ENCODE results near the gene CCDC74B. TPM values are rescaled to one million over a fixed set of nuclear protein-coding genes. Genes with fewer than 3 reads are reported as not detected.
"Not testable (repeated sequence)": the region's sequence is repeated elsewhere in the genome, so short reads cannot be mapped to it uniquely, and the experiment has no call there.

CCDC74B gene
- total RNA-seq (2014; rRNA removed; shearing (Covaris generic)), result 0.85 and 1.2 TPM in 2 replicates
- 2.8 and 3.0 TPM in 2 replicates for polyA plus RNA-seq (2015; cell fraction: cytosol; rRNA removed)
- polyA plus RNA-seq (2015; cell fraction: nucleus; rRNA removed), result 5.0 and 8.2 TPM in 2 replicates

DNA sequence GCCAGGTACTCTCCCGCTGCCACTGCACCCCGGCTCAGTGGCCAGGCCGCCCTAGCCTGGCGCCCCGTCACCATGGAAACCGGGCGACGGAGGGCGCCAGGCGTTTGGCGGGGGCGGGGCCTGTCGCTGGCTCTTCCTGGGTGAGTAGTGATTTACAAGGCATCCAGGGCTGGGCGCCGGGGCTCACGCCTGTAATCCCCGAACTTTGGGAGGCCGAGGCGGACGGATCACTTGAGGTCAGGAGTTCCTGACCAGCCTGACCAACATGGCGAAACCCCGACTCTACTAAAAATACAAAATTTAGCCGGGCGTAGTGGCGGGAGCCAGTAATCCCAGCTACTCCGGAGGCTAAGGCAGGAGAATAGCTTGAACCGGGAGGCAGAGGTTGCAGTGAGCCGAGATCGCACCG, at the start of gene CCDC74B:
TSS of gene CCDC74B (minus strand) at position 107 of the 409 bp plus-strand sequence. CDS start 116 bp downstream, outside the sequence.
- peak; percentile 32 for DNase-seq (ENCODE audit: low read depth)

DNA sequence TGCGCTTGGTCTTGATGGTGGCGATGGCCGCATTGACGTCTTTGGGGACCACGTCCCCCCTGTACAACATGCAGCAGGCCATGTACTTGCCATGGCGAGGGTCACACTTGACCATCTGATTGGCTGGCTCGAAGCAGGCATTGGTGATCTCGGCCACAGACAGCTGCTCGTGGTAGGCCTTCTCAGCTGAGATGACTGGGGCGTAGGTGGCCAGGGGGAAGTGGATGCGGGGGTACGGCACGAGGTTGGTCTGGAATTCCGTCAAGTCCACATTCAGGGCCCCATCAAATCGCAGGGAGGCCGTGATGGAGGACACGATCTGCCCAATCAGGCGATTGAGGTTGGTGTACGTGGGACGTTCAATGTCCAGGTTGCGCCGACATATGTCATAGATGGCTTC, 48.9 kb upstream of the CCDC74B start:
- DNase-seq (ENCODE audit: low read depth), result not testable (repeated sequence)

DNA sequence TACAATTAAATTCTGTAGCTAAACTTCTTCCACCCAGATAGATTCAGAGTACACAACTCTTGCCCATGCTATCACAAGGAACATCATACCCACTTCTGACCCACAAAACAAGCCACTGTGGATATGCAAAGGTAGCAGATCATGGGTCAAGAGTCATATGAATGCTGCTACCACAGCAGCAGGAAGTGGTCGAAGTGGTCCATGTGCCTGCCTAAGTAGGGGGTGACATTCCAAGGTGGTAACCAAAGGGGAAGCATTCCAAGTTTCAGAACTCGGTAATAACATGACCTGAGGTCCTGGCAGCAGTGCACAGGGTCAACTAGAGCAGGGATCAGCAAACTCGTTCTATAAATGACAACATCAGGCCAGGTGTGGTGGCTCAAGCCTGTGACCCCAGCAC, 47.5 kb upstream of the CCDC74B start:
- DNase-seq (ENCODE audit: low read depth), result not testable (repeated sequence)

DNA sequence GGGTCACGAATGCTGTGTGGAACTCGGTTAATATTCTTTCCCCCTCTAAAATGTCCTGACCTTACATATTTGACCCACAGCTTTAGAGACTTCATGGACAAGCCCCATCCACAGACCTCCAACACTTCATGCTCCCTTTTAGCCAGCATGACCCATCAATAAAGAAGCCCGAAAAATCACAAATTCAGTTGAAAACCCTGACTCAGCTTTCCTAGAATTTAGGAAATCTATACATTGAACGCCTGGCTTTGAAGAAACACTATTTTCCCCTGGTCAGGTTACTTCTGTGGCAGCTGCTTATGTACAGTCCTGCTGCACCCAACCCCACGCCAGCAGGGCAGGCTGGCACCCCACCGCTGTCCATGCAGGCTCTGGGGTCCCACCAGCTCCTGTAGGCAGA, 46.4 kb upstream of the CCDC74B start:
- DNase-seq (ENCODE audit: low read depth), result not testable (repeated sequence)

DNA sequence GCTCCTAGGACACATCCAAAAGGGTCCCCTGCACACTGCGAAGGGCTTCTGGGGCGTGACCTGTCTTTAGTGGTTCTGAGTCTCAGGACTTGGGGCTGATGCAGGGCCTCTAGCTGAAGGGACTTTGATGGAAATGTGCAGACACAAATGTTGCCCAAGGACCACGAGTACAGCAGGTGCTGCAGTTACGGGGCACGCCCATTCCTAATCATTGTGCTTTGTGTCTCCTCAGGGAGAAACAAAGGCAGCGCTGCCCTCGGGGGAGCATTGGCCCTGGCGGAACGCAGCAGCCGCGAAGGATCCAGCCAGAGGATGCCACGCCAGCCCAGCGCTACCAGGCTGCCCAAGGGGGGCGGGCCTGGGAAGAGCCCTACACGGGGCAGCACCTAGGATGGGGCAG, 45.3 kb upstream of the CCDC74B start:
- DNase-seq (ENCODE audit: low read depth), result no peak

DNA sequence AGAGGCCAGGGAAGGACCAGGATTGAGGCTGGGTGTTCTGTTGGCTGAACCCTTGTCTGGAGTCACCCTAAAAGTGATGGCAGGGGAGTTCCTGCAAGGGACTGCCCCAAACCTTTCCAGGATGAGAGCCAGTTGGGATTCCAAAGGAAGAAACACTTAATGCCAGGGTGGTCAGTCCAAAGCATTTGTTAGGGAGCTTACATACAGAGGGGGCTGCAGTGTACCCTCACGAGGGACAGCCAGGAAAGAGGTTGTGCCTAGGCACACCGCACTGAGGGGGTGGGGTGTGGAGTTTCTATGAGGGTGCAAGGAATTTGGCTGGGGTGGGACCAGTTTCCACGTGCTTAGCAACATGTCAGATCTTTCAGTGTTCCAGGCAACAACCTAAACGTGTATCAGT, 44.0 kb upstream of the CCDC74B start:
- DNase-seq (ENCODE audit: low read depth), result not testable (repeated sequence)

DNA sequence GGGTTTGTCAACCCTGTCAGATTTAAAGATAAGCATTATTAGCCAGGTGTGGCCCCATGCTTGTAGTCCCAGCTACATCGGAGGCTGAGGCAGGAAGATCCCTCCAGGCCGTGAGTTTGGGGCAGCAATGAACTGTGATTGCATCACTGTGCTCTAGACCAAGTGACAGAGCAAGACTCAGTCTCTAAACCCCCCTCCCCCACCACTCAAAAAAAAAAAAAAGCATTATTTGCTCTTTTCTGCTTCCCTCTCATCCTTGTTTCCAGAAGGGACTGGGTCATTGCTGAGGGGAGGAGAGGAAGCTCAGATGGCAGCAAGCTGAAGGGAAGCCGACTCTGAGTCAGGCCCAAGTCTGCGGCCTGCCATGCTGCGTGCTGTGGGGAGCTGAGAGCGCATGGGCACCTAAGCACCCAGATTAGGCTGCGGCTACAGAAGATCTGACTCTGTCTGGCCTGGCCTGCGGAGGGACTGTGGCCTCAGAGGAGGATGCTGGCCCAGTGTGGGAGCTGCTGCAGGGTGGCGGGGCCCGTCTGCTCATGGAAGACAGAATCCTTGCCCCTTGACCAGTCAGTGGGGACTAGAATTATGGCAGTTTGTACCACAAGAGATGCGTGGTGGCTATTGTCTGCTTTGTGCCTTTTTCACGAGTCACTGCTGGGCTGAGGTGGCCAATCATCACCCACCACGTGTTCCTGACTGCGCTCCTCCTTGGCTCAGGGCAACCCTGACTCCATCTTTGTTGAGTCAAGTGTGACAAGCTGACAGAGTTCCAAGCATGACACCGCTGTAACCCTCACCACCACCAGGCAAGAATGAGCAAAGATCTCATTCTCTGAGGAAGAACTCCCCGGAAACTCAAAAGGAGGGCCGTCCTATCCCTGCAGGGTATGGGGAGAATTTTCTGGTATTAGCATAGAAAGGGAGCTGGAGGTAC, 43.2 kb upstream of the CCDC74B start:
- DNase-seq (ENCODE audit: low read depth), result not testable (repeated sequence)

DNA sequence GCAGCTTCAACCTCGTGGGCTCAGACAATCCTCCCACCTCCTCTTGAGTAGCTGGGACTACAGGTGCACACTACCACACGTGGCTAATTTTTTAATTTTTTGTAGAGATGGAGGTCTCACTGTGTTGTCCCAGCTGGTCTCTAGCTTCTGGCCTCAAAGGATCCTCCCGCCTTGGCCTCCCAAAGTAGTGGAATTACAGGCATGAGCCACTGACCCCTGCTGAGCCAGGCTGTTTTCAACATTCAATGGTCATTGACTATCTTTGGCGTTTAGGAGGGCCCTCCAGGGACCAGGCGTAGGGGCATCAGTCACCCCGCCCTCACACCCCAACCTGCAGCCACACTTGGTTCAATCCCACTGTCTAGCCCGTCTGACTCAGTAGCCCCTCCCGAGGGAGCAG, 42.4 kb upstream of the CCDC74B start:
- no peak for DNase-seq (ENCODE audit: low read depth)

DNA sequence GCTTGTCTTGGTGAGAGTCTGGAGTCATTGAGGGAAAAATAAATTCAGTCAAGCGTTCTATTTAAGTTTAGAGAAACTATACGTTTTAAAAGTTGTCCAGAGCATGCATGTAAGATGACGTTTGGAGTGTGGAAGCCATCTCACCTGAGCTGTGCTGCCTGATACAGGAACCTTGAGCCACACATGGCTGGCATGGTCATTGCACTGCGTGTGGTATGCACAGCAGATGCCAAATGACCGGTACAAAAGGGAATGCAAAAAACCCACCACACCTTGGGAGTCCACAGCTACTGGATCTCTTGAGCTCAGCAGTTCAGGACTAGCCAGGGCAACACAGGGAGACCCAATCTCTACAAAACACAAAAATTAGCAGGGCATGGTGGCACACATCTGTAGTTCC, 41.5 kb upstream of the CCDC74B start:
- no peak for DNase-seq (ENCODE audit: low read depth)

DNA sequence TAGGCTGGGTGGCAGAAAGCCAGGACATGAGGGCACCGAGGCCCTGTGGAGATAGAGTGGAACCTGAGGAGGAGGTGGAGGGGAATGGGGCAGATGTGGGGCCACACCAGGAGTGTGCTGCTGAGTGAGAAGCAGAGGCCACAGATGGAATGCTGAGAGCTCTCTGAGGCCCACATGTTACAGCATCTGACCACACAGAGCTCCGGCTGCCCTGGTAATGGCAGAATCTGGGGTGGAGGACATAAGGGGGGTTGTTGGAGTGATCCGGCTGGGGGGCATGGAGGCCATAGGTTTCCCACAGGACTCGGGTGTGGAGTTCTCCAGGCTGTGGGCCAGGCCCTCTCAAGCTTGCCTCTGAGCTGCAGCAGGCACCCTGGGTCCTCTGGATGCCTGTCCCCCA, 41.0 kb upstream of the CCDC74B start:
- DNase-seq (ENCODE audit: low read depth), result no peak

DNA sequence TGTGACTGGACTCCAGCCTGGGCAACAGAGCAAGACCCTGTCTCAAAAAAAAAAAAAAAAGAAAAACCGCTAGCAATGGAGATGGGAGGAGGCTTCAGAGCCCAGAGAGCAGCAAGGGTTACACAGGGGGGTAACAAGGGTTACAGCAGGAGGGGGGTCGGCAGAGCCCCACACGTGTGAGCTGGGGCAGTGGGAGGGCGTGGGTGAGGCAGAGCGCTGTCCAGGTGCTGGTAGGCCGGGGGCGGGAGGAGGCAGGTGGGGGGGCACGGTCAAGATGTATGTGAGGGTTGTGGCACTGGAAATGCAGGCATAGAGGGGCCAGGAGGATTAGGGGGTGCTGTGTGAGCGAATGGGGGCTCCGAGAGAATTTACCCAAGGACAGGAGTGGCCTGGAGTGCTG, 40.5 kb upstream of the CCDC74B start:
- DNase-seq (ENCODE audit: low read depth), result no peak

DNA sequence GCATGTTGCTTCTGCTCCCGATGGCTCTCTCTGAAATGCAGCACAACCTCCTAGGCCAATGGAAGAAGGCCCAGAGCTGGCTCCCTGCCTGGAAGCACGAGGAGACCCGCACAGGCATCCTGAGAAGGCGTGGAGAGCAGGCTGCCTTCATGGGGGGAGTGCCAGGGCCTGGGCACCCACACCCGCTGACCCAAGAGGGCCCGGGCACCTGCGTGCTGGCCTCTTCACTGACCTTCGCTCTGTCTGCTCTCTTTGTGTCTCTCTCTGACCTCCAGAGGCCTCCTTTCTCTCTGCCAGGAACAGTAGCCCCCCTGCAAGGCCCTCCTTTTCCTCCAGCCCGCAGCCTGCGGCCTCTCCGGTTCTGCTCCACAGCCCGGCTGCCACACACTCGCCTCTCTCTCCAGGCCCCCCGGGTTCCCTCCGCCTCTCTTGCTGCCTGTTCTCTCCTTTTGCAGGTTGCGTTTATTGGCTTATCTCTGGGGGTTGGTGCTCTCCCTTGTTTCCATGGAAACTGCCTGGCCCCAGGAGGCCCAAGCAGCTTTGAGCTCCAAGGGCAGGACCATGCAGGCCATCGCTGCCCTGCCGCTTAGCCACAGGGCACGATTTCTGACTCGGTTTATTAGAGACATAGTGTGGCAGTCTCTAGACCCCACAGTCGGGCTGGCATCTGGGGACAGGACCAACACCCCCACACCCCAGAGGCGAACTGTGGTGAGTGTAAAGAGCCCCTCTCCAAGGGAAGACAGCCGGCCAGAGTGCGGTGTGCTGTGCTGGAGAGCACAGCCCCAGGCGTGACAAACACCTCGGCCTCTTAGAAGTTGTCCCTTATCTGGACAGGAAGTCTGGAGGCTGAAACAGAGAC, 38.8 kb upstream of the CCDC74B start:
- no peak for DNase-seq (ENCODE audit: low read depth)

DNA sequence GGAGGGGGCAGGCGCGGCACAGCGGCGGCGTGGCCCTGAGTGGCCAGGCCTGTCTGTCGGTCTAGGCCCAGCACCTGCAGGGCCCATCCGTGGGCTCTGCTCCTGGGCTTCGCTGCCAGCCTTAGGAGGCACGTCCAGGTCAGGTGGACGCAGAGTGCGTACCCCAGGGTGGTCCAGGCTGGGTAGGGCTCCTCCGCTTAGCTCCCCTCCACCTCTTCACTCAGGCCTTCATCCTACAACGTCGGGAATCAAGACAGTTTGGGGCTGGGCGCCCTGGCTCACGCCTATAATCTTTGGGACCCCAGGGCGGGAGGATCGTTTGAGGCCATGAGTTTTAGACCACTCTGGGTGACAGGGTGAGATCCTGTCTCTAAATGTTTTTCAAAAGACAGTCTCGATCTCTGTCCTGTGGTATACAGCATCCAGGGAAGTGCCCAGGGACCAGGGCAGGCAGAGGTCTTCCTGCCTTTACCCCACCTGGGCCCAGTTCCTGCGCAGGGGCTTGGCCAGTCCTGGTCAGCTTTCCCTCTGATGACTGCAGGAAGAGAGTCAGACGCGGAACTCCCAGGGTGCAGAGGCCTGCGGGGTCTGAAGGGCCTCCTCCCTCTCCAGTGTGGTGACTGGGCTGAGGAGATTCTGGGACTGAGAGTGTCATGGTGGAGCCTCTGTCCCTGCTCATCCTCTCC, 38.1 kb upstream of the CCDC74B start:
- not testable (repeated sequence) for DNase-seq (ENCODE audit: low read depth)

DNA sequence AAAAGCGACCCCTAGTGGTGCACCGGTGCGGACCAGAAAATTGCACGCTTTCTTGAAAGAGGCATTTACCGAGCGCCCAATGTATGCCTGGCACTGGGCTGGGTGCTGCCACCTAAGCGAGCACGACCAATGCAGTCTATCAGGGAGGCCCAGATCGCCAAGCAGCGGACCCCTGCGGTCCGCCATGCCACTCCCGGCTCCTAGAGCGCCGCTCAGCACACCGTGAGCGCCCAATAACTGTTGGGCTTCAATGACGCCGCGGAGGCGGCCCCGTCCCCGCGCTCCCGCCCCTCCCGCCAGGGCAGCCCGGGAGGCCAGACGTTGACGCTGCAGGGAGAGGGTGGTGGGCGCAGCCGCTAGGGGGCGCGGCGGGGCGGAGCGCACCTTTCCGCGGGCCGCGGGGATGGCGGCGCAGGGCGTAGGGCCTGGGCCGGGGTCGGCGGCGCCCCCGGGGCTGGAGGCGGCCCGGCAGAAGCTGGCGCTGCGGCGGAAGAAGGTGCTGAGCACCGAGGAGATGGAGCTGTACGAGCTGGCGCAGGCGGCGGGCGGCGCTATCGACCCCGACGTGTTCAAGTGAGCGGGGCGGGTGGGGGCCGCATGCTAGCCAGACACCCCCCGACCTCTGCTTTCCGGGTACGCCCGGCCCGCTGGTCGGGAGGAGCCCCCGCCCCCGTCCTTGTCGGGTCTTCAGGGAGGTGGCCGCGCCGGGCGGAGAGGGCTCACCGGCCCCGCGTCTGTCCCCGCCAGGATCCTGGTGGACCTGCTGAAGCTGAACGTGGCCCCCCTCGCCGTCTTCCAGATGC, 37.2 kb upstream of the CCDC74B start, which contains the start of gene MZT2B:
TSS of gene MZT2B (plus strand) at position 383 of the 803 bp plus-strand sequence. CDS start at position 404, 21 bp downstream.
- peak; percentile 80 for DNase-seq (ENCODE audit: low read depth)

DNA sequence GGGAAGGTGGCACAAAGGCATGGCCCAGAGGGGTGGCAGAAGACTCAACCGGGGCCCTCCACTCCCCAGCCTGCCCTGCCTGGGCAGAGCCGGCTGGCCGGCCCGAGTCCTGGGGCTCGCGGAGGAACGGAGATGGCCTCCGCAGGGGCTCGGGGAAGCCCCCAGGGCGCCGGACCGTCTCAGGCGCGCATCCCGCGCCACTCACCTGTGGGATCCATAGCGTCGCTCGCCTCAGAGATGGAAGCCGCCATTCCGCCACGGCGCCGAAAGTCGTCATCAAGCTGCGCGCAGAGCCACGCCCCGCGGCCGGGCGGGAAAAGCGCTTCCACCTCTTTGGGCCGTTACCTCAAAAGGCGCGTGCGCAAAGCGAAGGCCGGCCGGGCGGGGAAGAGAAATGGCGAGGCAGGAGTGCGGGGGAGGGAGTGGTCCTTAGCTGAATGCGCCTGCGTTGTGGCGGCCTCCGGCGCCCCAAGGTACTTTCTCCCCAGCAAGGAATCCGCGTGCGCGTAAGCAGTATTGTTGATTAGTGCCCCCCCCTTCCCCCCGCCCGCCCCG, 36.5 kb upstream of the CCDC74B start, which contains the start of gene SMPD4:
TSS of gene SMPD4 (minus strand) at position 278 of the 555 bp plus-strand sequence. CDS start 5,010 bp downstream, outside the sequence.
- DNase-seq (ENCODE audit: low read depth), result peak; percentile 93

DNA sequence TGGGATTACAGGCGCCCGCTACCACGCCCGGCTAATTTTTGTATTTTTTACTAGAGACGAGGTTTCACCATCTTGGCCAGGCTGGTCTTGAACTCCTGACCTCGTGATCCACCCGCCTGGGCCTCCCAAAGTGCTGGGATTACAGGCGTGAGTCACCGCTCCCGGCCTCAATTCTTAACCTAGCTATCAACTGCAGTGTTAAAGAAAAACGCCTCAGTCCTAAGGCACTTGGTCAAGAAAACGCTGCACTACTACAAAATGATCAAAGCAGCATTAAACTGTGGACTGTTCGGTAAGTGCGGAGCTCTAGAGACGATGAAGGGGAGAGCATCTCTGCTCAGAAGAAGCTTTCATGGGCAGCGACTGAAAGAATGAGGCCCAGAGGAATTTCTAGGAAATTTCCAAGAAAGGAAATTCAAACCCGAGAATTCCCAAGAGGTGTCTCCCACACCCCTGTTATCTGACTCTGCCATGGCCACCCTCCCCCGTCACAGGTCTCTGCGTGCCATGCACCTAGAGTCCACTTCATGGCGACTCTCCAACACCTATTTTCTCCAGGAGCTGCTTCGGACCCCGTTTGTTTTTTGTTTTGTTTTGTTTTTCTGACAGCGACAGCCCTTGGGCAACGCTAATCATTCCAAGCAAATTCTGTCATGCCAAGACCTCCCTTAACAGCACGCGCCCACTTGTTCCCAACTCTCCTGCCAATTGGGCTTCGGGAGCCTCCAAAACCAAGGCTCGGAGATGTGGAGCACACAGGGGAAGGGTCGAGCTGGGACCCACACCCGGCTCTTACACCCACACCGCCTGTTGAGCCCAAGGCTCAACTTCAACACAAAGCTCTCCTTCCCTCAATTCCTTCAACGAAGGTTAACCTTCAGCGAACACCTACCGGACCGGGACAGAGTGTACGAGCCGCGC, 35.8 kb upstream of the CCDC74B start:
- DNase-seq (ENCODE audit: low read depth), result not testable (repeated sequence)

DNA sequence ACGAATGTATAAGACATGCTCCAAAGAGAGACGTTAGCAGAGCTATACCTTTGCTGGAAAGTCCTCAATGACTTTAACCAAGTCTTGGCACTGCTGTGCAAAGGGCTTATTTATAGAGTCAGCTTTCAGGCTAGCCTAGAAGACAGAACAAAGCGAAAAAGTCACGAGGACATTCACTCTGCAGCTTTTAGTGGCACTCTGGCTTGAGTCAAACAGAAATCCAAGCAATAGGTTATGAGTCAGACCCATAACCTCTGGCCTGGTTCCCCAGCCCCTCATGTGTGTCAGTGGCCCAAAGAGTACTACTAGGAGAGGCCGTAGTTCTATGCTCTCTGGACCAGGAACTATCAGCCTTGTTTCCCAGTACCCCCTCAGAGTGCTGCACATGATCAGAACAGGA, 30.0 kb upstream of the CCDC74B start:
- not testable (repeated sequence) for DNase-seq (ENCODE audit: low read depth)

DNA sequence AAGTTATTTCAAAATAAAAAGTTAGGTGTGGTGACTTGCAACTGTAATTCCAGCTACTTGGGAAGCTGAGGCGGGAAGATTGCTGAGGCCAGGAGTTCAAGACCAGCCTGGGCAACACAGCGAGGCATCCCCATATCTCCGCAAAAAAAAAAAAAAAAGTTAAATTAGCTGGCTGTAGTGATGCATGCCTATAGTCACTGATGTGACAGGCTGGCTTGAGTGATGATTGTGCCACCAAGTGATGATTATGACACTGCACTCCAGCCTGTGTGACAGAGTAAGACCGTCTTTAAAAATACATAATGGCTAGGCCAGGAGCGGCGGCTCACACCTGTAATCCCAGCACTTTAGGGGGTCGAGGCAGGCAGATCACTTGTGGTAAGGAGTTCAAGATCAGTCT, 25.0 kb upstream of the CCDC74B start:
- no peak for DNase-seq (ENCODE audit: low read depth)

DNA sequence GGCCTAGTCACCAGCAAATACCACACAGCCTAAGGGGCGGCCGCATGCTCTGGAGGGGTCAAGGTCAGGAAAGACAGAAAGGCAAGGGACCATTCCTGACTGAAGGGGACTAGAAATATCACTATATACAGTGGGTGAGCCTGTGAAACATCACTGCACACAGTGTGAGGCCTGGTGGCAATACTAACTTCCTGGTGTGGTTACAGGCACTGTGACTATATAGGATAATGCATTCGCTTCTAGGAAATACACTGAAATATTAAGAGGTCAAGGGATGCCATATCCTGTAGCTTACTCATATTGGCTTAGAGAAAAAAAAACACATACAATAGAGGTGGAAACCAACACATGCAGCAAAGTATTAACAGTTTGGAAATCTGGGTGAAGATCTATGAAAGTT, 24.3 kb upstream of the CCDC74B start:
- DNase-seq (ENCODE audit: low read depth), result peak; percentile 34

Data from HT1080 (cell line).